Activated T-cell treated with anti-CD3 and anti-CD28 coated beads, Interleukin-2, amount 50 U/mL, for 24 hours (primary cell): ENCODE results near the gene PLEKHA5.

Experiments
- DNase-seq: peaks from one replicate; pipeline ENCODE4 v3.0.0-alpha.2; 2020
- H3K27ac Mint-ChIP-seq: 2 replicates; pipeline ENCODE4 v1.8.0; 2020; ENCODE audit warnings: mild to moderate bottlenecking, mixed read lengths
- H3K27me3 Mint-ChIP-seq: 2 replicates; pipeline ENCODE4 v1.8.0; 2020; ENCODE audit warnings: mixed read lengths
- H3K36me3 Mint-ChIP-seq: 2 replicates; pipeline ENCODE4 v1.8.0; 2020; ENCODE audit warnings: low read depth, mixed read lengths
- H3K4me1 Mint-ChIP-seq: 2 replicates; pipeline ENCODE4 v1.8.0; 2020; ENCODE audit warnings: low read depth, mixed read lengths
- H3K4me3 Mint-ChIP-seq: 2 replicates; pipeline ENCODE4 v1.8.0; 2020; ENCODE audit warnings: mild to moderate bottlenecking, moderate library complexity, mixed read lengths
- H3K9me3 Mint-ChIP-seq: 2 replicates; pipeline ENCODE4 v1.8.0; 2020; ENCODE audit warnings: mixed read lengths

PLEKHA5 gene

DNA sequence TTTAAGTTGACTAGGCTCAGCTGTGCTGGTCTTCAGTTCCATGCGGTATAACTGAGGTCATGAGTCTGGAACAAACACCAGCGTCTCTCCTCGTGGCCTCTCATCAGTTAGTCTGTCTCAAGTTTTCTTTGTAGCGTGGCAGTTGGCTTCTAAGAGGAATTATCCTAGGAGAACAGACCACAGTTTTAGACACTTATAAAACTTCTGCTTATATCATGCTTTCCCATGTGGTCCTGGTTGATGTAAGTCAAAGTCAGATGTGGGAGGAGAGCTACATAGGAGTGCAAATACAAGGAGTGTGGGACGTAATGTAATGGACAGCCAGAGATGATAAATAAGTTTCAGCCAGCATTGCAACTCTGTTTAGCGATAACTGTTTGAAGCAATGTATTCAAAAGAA lies 14.8 kb downstream of the PLEKHA5 start:
- no peaks in the 10 kb centered on the region for H3K27me3 Mint-ChIP-seq
- H3K27ac Mint-ChIP-seq: no peak overlapping the region
- no peak for DNase-seq
- no peaks in the 10 kb centered on the region for H3K4me1 Mint-ChIP-seq
- H3K36me3 Mint-ChIP-seq: no peaks in the 10 kb centered on the region
- H3K4me3 Mint-ChIP-seq: no peak overlapping the region
- no peaks in the 10 kb centered on the region for H3K9me3 Mint-ChIP-seq

- Mint-ChIP-seq H3K9me3 (no peaks in the 10 kb centered on the region), H3K4me1 (no peaks in the 10 kb centered on the region), H3K4me3 (no peak overlapping the region), H3K27ac (no peak overlapping the region), H3K27me3 (no peaks in the 10 kb centered on the region), H3K36me3 (no peaks in the 10 kb centered on the region)
- no peak for DNase-seq
Observed at GRCh38 chr12:19144985-19145384, 15.5 kb downstream of the PLEKHA5 start.

- no peaks in the 10 kb centered on the region for H3K9me3 Mint-ChIP-seq
- H3K4me3 Mint-ChIP-seq: no peak overlapping the region
- H3K4me1 Mint-ChIP-seq: no peaks in the 10 kb centered on the region
- no peak overlapping the region for H3K27ac Mint-ChIP-seq
- H3K36me3 Mint-ChIP-seq: no peaks in the 10 kb centered on the region
- no peaks in the 10 kb centered on the region for H3K27me3 Mint-ChIP-seq
- DNase-seq: no peak
Observed at GRCh38 chr12:19148860-19149259, 19.3 kb downstream of the PLEKHA5 start.

- DNase-seq: no peak
- H3K9me3 Mint-ChIP-seq: no peaks in the 10 kb centered on the region
- no peak overlapping the region for H3K4me3 Mint-ChIP-seq
- H3K27ac Mint-ChIP-seq: no peak overlapping the region
- H3K27me3 Mint-ChIP-seq: no peaks in the 10 kb centered on the region
- H3K4me1 Mint-ChIP-seq: no peaks in the 10 kb centered on the region
- H3K36me3 Mint-ChIP-seq: no peaks in the 10 kb centered on the region
Observed at GRCh38 chr12:19150273-19150900, 20.9 kb downstream of the PLEKHA5 start.

GRCh38 chr12:19151298-19151697 lies 21.8 kb downstream of the PLEKHA5 start:
- H3K4me3 Mint-ChIP-seq: no peak overlapping the region
- H3K9me3 Mint-ChIP-seq: no peaks in the 10 kb centered on the region
- no peaks in the 10 kb centered on the region for H3K36me3 Mint-ChIP-seq
- DNase-seq: no peak
- H3K27me3 Mint-ChIP-seq: peaks cover 2% of the 10 kb centered on the region
- no peak overlapping the region for H3K27ac Mint-ChIP-seq
- H3K4me1 Mint-ChIP-seq: no peaks in the 10 kb centered on the region

- H3K27me3 Mint-ChIP-seq: peaks cover 2% of the 10 kb centered on the region
- no peaks in the 10 kb centered on the region for H3K9me3 Mint-ChIP-seq
- H3K4me3 Mint-ChIP-seq: no peak overlapping the region
- no peaks in the 10 kb centered on the region for H3K36me3 Mint-ChIP-seq
- H3K27ac Mint-ChIP-seq: no peak overlapping the region
- H3K4me1 Mint-ChIP-seq: no peaks in the 10 kb centered on the region
- DNase-seq: no peak
Observed at GRCh38 chr12:19153396-19153795, 23.9 kb downstream of the PLEKHA5 start.

DNA sequence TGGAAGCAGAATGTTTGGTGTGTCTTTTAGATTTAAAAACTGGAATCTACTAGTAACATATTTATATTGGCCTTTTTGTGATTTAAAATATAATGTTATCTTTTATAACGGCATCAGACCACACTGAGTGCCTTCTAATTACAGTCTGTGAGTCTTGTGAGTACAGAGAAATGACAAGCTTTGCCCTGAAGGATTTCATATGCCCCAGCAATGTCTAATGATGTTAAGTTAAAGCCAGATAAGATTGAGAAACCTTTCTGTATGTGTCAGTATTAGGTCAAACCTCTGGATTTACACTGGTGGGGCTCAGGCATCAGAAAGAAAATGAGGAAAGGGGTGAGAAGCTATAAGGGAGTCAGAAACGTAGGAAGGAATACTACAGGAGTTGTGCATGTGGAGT lies 25.2 kb downstream of the PLEKHA5 start:
- Mint-ChIP-seq H3K36me3 (no peaks in the 10 kb centered on the region), H3K27ac (no peak overlapping the region), H3K4me3 (no peak overlapping the region), H3K4me1 (no peaks in the 10 kb centered on the region), H3K27me3 (peaks cover 2% of the 10 kb centered on the region), H3K9me3 (no peaks in the 10 kb centered on the region)
- DNase-seq: no peak

DNA sequence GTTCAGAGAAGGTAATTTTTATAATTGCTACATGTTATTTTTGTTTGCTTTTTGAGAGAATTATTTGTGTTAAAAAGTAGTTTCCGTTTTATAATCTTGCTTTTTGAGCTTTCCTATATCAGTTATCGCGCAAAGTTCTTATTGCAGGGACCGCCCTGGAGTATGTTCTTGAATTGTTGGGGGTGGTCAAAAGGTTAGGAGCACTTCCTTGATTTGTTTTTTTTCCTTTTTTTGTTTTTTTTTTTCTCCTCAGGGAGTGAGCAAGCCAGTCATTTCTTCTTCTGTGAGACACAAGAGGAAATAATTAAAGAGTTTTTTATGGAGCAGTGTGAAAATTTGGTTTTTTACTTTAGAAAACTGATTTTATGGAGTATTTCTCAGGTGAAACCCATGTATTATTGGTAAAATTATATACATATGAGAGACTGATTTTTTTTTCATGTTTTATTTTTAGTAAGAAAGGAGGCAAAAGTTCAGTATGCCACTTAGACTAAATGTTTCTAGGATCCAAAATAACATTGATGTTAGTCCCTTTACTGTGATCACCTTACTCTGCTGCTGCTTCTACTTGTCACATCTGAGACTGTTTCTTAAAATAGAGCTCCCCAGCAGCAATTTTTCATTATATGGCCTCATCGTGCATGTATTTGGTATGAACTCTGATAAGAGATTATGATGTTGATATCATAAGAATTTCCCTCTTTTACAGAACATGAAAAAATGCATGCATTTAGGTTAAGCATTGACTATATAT lies 26.6 kb downstream of the PLEKHA5 start:
- no peak overlapping the region for H3K4me3 Mint-ChIP-seq
- H3K36me3 Mint-ChIP-seq: no peaks in the 10 kb centered on the region
- H3K27ac Mint-ChIP-seq: no peak overlapping the region

DNA sequence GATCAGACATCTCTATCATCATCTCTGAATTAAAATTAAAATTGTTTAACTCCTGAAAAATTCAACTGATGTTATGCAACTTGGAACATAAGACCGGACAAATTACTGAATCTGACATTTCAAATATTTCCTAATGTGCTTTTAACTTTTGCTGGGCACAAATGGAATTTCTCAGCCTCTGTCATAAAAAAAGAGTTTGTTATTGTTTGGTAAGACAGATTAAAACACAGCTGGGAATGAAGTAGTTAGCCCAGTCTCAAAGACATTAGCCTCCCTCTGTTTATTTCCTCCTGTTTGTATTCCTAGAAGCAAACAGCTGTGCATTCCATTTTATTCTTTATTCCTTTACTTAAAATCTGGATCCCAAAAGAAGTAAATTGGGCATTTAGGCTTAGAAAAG lies 29.4 kb downstream of the PLEKHA5 start:
- Mint-ChIP-seq H3K27ac (no peak overlapping the region), H3K4me3 (no peak overlapping the region), H3K9me3 (no peaks in the 10 kb centered on the region), H3K36me3 (no peaks in the 10 kb centered on the region), H3K27me3 (peaks cover 2% of the 10 kb centered on the region), H3K4me1 (no peaks in the 10 kb centered on the region)
- no peak for DNase-seq

More for the DNA sequence above, 26.6 kb downstream of the PLEKHA5 start:
- DNase-seq: no peak
- Mint-ChIP-seq H3K4me1 (no peaks in the 10 kb centered on the region), H3K9me3 (no peaks in the 10 kb centered on the region), H3K27me3 (peaks cover 2% of the 10 kb centered on the region)

DNA sequence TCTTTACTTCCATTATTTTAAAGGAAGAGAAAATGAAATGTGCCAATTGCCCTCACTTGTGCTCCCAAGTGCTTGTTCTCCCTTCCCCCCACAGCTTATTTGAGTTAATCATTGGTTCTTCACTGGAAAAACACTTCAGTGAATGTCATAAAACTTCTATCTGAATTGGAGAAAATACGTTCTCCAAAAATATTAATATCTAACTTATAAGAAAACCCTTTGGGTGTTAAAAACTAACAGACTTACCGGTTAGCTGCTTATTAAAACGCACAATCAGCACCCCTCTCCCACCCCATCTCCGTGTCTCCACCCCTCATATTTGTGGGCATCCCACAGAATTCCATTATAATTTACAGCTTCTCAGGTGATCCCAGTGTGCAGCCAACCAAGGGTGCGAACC lies 31.7 kb downstream of the PLEKHA5 start:
- Mint-ChIP-seq H3K27ac (no peak overlapping the region), H3K4me3 (no peak overlapping the region), H3K9me3 (no peaks in the 10 kb centered on the region), H3K4me1 (no peaks in the 10 kb centered on the region), H3K27me3 (no peaks in the 10 kb centered on the region), H3K36me3 (no peaks in the 10 kb centered on the region)
- no peak for DNase-seq

GRCh38 chr12:19165451-19165850 lies 35.9 kb downstream of the PLEKHA5 start:
- peaks cover 7% of the 10 kb centered on the region for H3K4me1 Mint-ChIP-seq
- no peak for DNase-seq
- no peaks in the 10 kb centered on the region for H3K36me3 Mint-ChIP-seq
- no peak overlapping the region for H3K4me3 Mint-ChIP-seq
- no peaks in the 10 kb centered on the region for H3K9me3 Mint-ChIP-seq
- H3K27me3 Mint-ChIP-seq: no peaks in the 10 kb centered on the region
- H3K27ac Mint-ChIP-seq: no peak overlapping the region

- DNase-seq: no peak
- H3K36me3 Mint-ChIP-seq: no peaks in the 10 kb centered on the region
- H3K27me3 Mint-ChIP-seq: no peaks in the 10 kb centered on the region
- no peaks in the 10 kb centered on the region for H3K9me3 Mint-ChIP-seq
- no peak overlapping the region for H3K4me3 Mint-ChIP-seq
- H3K4me1 Mint-ChIP-seq: peaks cover 7% of the 10 kb centered on the region
- no peak overlapping the region for H3K27ac Mint-ChIP-seq
Observed at GRCh38 chr12:19166387-19166786, 36.9 kb downstream of the PLEKHA5 start.

DNA sequence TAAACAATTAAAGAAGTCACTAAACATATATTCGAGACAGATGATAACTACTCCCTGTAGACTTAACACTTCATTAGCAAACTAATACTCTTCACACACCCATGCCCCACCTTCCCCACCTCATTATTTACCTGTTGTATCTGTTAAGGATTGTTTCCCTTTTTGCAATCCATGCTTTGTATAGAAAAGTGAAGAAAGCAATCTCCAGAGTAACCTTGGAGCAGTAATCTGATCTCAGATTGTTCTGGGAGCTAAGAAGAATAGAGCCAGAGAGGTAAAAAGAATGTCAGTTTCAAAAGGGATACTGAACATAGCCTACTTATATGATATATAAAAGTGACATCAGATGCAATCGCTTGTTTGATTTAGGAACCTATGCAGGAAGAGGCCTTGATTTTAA lies 37.4 kb downstream of the PLEKHA5 start:
- Mint-ChIP-seq H3K4me3 (no peak overlapping the region), H3K27me3 (no peaks in the 10 kb centered on the region), H3K4me1 (peaks cover 7% of the 10 kb centered on the region), H3K36me3 (no peaks in the 10 kb centered on the region), H3K9me3 (no peaks in the 10 kb centered on the region), H3K27ac (no peak overlapping the region)
- DNase-seq: no peak

DNA sequence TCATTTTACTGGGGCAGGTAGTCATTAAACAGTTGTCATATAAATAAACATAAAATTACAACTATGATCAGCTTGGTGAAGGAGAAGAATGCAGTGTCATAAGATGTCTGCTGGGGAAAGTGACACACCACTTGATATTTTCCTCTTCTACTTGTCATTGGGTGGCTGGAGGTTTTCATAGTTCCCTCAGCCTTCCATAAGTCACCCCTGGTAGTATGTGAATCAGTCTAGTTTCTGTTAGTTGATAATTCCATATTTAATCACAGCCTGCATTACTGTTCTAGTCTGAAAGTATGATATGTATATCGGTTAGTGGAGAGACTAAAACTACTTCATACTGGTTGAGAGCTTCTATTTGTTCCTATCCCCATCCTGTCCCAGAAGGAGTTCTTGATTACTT lies 38.2 kb downstream of the PLEKHA5 start:
- Mint-ChIP-seq H3K9me3 (no peaks in the 10 kb centered on the region), H3K27me3 (no peaks in the 10 kb centered on the region), H3K4me1 (peaks cover 7% of the 10 kb centered on the region), H3K36me3 (no peaks in the 10 kb centered on the region), H3K4me3 (no peak overlapping the region), H3K27ac (no peak overlapping the region)
- DNase-seq: no peak

GRCh38 chr12:19168644-19169043 lies 39.1 kb downstream of the PLEKHA5 start:
- DNase-seq: no peak
- H3K36me3 Mint-ChIP-seq: no peaks in the 10 kb centered on the region
- peaks cover 7% of the 10 kb centered on the region for H3K4me1 Mint-ChIP-seq
- no peak overlapping the region for H3K4me3 Mint-ChIP-seq
- no peaks in the 10 kb centered on the region for H3K27me3 Mint-ChIP-seq
- H3K27ac Mint-ChIP-seq: no peak overlapping the region
- H3K9me3 Mint-ChIP-seq: no peaks in the 10 kb centered on the region
